HL-60 (cell line): Measurements from ENCODE around the gene CRNKL1.

Experiments used
- DNase-seq, 2 experiments: peaks; one replicate each; pipeline ENCODE4 v3.0.0-alpha.2; 2010 to 2020; ENCODE audit warnings: low read depth in 1 of 2, low spot score in 1 of 2
- H3K27ac ChIP-seq: fragments of 250-450 bp; sonication (Bioruptor Pico); replicated peaks from 2 replicates; pipeline ENCODE4 v1.5.1; 2020; ENCODE audit warnings: mild to moderate bottlenecking, moderate library complexity
- H3K27me3 ChIP-seq: fragments of 250-450 bp; sonication (Bioruptor Pico); 2 replicates; pipeline ENCODE4 v1.5.1; 2021; ENCODE audit warnings: mild to moderate bottlenecking, moderate library complexity; ENCODE audit not compliant: insufficient read depth, poor library complexity, severe bottlenecking
- H3K4me3 ChIP-seq: replicated peaks from 2 replicates; pipeline ENCODE4 v1.5.1; 2011; ENCODE audit warnings: mild to moderate bottlenecking, control low read depth, low read length; ENCODE audit not compliant: insufficient read depth
- GABPA ChIP-seq: IDR thresholded peaks from 2 replicates; pipeline ENCODE4 v1.6.1; 2012; ENCODE audit warnings: low read depth
- POLR2AphosphoS5 ChIP-seq: IDR thresholded peaks from 2 replicates; pipeline ENCODE4 v1.6.1; 2012; ENCODE audit warnings: low read depth
- SPI1 ChIP-seq: IDR thresholded peaks from 2 replicates; pipeline ENCODE4 v1.6.1; 2012; ENCODE audit warnings: low read depth, mild to moderate bottlenecking, borderline replicate concordance
- TF ChIP-seq, protein P1 (sequence below): IDR thresholded peaks from 2 replicates; pipeline ENCODE4 v1.6.1; 2012; ENCODE audit warnings: low read depth; ENCODE audit not compliant: insufficient replicate concordance
- TF ChIP-seq, protein P2 (sequence below): IDR thresholded peaks from one replicate; pipeline ENCODE4 v1.5.1; 2011; ENCODE audit warnings: low read length, control low read depth, inconsistent platforms; ENCODE audit not compliant: insufficient read depth

Gene CRNKL1

DNA sequence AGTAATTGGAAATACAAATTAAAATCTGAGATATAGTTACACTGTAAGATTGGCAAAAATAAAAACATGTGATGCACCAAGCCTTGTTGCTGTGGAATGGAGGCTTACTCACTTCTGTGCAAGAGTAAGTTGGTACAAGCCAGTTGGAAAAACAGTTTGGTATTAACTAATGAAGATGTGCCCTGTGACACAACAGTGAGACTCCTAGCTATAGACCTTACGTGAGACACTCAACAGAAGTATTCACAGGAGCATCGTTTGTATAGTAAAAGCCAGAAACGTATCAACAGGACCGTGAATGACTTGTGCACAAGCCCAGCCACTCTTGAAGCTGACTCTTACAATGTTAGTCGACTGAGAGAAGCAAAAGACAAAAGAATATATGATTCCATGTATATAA lies 20.5 kb downstream of the CRNKL1 start:
- TF ChIP-seq SPI1 (no peak), GABPA (no peak)
- TF ChIP-seq, protein P1, sequence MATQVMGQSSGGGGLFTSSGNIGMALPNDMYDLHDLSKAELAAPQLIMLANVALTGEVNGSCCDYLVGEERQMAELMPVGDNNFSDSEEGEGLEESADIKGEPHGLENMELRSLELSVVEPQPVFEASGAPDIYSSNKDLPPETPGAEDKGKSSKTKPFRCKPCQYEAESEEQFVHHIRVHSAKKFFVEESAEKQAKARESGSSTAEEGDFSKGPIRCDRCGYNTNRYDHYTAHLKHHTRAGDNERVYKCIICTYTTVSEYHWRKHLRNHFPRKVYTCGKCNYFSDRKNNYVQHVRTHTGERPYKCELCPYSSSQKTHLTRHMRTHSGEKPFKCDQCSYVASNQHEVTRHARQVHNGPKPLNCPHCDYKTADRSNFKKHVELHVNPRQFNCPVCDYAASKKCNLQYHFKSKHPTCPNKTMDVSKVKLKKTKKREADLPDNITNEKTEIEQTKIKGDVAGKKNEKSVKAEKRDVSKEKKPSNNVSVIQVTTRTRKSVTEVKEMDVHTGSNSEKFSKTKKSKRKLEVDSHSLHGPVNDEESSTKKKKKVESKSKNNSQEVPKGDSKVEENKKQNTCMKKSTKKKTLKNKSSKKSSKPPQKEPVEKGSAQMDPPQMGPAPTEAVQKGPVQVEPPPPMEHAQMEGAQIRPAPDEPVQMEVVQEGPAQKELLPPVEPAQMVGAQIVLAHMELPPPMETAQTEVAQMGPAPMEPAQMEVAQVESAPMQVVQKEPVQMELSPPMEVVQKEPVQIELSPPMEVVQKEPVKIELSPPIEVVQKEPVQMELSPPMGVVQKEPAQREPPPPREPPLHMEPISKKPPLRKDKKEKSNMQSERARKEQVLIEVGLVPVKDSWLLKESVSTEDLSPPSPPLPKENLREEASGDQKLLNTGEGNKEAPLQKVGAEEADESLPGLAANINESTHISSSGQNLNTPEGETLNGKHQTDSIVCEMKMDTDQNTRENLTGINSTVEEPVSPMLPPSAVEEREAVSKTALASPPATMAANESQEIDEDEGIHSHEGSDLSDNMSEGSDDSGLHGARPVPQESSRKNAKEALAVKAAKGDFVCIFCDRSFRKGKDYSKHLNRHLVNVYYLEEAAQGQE, result no peak
- TF ChIP-seq, protein P2, sequence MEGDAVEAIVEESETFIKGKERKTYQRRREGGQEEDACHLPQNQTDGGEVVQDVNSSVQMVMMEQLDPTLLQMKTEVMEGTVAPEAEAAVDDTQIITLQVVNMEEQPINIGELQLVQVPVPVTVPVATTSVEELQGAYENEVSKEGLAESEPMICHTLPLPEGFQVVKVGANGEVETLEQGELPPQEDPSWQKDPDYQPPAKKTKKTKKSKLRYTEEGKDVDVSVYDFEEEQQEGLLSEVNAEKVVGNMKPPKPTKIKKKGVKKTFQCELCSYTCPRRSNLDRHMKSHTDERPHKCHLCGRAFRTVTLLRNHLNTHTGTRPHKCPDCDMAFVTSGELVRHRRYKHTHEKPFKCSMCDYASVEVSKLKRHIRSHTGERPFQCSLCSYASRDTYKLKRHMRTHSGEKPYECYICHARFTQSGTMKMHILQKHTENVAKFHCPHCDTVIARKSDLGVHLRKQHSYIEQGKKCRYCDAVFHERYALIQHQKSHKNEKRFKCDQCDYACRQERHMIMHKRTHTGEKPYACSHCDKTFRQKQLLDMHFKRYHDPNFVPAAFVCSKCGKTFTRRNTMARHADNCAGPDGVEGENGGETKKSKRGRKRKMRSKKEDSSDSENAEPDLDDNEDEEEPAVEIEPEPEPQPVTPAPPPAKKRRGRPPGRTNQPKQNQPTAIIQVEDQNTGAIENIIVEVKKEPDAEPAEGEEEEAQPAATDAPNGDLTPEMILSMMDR, result no peak
- DNase-seq, result no peak
- H3K4me3 ChIP-seq, result no peak overlapping the region
- H3K27ac ChIP-seq, result no peak overlapping the region
- H3K27me3 ChIP-seq, result no peaks in the 10 kb centered on the region

DNA sequence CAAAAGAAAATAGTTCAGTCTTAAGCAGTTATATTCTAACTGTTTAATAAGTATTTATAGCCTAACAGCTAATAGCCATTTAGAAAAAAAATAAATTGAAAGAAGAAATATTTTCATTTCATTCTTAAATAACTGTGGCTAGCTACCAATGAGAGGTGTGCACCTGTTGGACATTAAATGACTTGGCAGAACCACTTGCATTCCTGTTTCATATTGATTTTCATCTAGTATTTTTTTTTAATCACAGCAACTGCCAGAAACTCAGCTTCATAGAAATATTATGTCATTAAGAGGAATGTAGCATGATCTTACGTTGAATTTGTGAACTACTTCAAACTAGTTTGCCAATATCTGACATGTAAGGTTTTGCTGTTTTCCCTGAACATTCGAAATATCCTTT lies 25.0 kb downstream of the CRNKL1 start:
- no peak for DNase-seq
- Histone ChIP-seq H3K4me3 (no peak overlapping the region), H3K27me3 (no peaks in the 10 kb centered on the region), H3K27ac (no peak overlapping the region)
- TF ChIP-seq, protein P2, result no peak
- TF ChIP-seq GABPA, result no peak
- TF ChIP-seq POLR2AphosphoS5, result no peak
- no peak for TF ChIP-seq SPI1

DNA sequence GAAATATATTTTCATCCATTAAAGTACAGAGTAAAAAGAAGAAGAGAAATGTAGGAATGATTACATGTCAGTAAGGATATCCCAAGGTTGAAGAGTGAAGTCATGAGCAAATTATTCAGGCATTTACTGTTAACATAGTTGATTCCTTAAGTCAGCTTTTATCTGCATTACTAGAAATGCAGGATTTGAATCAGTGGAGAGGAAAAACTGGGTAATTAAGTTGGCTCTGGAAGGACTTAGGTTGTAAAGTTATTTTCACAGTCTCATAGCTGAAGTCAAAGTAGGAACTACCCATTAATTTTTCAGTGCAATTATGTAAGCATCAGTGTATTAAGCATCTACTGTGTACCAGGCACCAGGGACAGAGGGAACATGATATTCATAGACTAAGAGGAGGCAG lies 27.3 kb downstream of the CRNKL1 start:
- no peak for DNase-seq
- TF ChIP-seq, protein P1, result no peak
- TF ChIP-seq POLR2AphosphoS5, result no peak
- TF ChIP-seq GABPA, result no peak
- no peak for TF ChIP-seq SPI1
- Histone ChIP-seq H3K4me3 (no peak overlapping the region), H3K27ac (no peak overlapping the region), H3K27me3 (no peaks in the 10 kb centered on the region)

DNA sequence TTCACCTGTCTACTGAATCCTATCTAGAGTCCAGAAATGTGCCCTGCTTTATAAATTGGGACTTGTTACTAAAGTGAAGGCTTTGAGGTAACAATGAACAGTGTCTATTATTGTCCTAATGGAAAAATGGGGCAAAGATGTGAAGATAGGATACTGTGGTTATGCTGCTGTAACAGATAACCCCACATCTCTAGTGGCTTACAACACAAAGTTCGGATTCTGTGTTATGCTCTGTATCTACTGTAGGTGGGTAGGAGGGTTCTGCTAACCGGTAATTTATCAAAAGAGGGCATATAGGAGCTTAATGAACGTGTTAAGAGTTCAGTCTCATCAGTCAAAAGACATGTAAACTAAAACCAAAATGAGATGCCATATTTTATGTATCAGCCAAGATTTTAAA lies 28.9 kb downstream of the CRNKL1 start:
- Histone ChIP-seq H3K27me3 (no peaks in the 10 kb centered on the region), H3K27ac (no peak overlapping the region), H3K4me3 (no peak overlapping the region)
- TF ChIP-seq POLR2AphosphoS5 (no peak), GABPA (no peak), SPI1 (no peak)
- TF ChIP-seq, protein P1, result no peak
- TF ChIP-seq, protein P2, result no peak
- DNase-seq, result no peak
